Measurements from ENCODE around the gene PIK3R1. TPM values are rescaled to one million over a fixed set of nuclear protein-coding genes. Genes with fewer than 3 reads are reported as not detected.
A peak's percentile ranks its signal among the peaks of the same experiment; 100 is the strongest.

Gene PIK3R1
- total RNA-seq, 1 donor from 2014 or later: 110 TPM

GRCh38 chr5:68251804-68252522, 36.4 kb downstream of the PIK3R1 start:
- H3K4me3 Mint-ChIP-seq: peak overlapping the region; percentile 10
- no peak for DNase-seq (ENCODE audit: extremely low spot score, unreplicated experiment)
- H3K27ac Mint-ChIP-seq: peak overlapping the region; percentile 0
- peaks cover 80% of the 10 kb centered on the region for H3K4me1 Mint-ChIP-seq (ENCODE audit: unreplicated experiment)
- no peaks in the 10 kb centered on the region for H3K9me3 Mint-ChIP-seq
- TF ChIP-seq CTCF (conservative IDR thresholded peaks at IDR 0.05): no peak
- H3K36me3 Mint-ChIP-seq: peaks cover 11% of the 10 kb centered on the region
- no peaks in the 10 kb centered on the region for H3K27me3 Mint-ChIP-seq

GRCh38 chr5:68252673-68253623, 37.4 kb downstream of the PIK3R1 start:
- H3K4me1 Mint-ChIP-seq (ENCODE audit: unreplicated experiment): peaks cover 88% of the 10 kb centered on the region
- no peak for DNase-seq (ENCODE audit: extremely low spot score, unreplicated experiment)
- H3K27ac Mint-ChIP-seq: no peak overlapping the region

DNA sequence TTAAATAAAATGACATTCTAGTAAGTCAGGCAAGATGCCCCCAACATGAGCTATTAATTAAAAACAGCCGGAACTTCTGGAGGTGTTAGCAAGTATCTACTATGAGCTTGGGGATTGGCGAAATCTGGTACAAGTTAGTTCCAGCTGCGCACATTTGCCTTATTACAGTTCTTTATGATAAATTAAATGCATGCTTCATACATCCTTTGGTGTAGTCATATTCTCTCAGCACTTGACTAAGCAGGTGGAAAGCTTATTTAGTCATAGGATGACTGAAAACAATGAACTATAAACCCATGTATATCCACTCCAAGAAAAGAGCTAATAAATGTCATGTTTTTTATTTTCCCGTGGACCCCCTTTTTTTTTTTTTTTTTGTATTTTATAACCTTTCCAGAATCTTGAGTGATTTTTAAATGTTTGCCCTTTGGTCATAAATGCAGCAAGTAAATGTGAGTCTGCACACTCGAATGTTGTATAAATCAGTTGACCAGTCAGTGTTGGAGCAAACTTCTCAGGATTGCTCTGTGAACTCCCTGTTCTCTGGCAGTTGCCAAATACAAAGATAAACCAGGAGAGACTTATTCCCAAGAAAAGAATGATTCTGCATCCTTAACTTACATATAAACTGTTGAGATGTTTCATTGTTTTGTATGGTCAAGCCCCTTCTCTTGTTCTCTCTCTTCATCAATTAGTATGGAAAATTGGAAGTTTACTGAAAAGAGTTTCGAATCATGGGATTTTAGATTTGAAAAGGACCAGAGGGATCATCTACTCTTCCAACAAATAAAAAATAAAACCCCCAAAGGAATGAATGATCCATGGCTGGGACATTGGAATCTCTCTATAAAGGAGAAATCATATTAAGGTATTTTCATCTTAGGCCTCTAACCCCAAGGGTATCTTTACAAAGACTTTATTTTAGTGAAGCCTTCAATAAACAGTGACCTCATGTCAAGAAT, 38.3 kb downstream of the PIK3R1 start:
- no peak for TF ChIP-seq CTCF (conservative IDR thresholded peaks at IDR 0.05)
- no peak for DNase-seq (ENCODE audit: extremely low spot score, unreplicated experiment)
- no peak overlapping the region for H3K4me3 Mint-ChIP-seq
- peaks cover 10% of the 10 kb centered on the region for H3K36me3 Mint-ChIP-seq
- peaks cover 87% of the 10 kb centered on the region for H3K4me1 Mint-ChIP-seq (ENCODE audit: unreplicated experiment)
- no peaks in the 10 kb centered on the region for H3K9me3 Mint-ChIP-seq
- no peaks in the 10 kb centered on the region for H3K27me3 Mint-ChIP-seq
- peak overlapping the region; percentile 32 for H3K27ac Mint-ChIP-seq

More at GRCh38 chr5:68252673-68253623, 37.4 kb downstream of the PIK3R1 start:
- H3K9me3 Mint-ChIP-seq: no peaks in the 10 kb centered on the region
- no peak overlapping the region for H3K4me3 Mint-ChIP-seq
- peak; percentile 87 for TF ChIP-seq CTCF (conservative IDR thresholded peaks at IDR 0.05)
- H3K27me3 Mint-ChIP-seq: no peaks in the 10 kb centered on the region
- peaks cover 10% of the 10 kb centered on the region for H3K36me3 Mint-ChIP-seq

GRCh38 chr5:68254810-68255209, 39.3 kb downstream of the PIK3R1 start:
- no peak overlapping the region for H3K27ac Mint-ChIP-seq
- H3K4me1 Mint-ChIP-seq (ENCODE audit: unreplicated experiment): peaks cover 84% of the 10 kb centered on the region
- no peaks in the 10 kb centered on the region for H3K9me3 Mint-ChIP-seq
- no peak overlapping the region for H3K4me3 Mint-ChIP-seq
- H3K27me3 Mint-ChIP-seq: no peaks in the 10 kb centered on the region
- DNase-seq (ENCODE audit: extremely low spot score, unreplicated experiment): no peak
- peaks cover 10% of the 10 kb centered on the region for H3K36me3 Mint-ChIP-seq
- TF ChIP-seq CTCF (conservative IDR thresholded peaks at IDR 0.05): no peak
